PFSK-1 (cell line): ENCODE data around the gene KIF2C.

Experiments
- FOXP2 ChIP-seq: optimal IDR thresholded peaks from 2 replicates; pipeline ENCODE3; 2011; ENCODE audit warnings: borderline replicate concordance, control low read depth, inconsistent platforms; ENCODE audit not compliant: insufficient read depth; ENCODE audit errors: extremely low read length, extremely low read depth
- POLR2AphosphoS5 ChIP-seq: IDR thresholded peaks from 2 replicates; pipeline ENCODE4 v1.6.1; 2012; ENCODE audit warnings: low read depth, mild to moderate bottlenecking, control low read depth, low read length, moderate library complexity
- SIN3A ChIP-seq: IDR thresholded peaks from 2 replicates; pipeline ENCODE4 v1.6.1; 2012; ENCODE audit warnings: mild to moderate bottlenecking, low read length, moderate library complexity, borderline replicate concordance; ENCODE audit not compliant: insufficient read depth
- TAF1 ChIP-seq: IDR thresholded peaks from 2 replicates; pipeline ENCODE4 v1.6.1; 2012; ENCODE audit warnings: low read length, control low read depth, borderline replicate concordance; ENCODE audit not compliant: insufficient read depth
- TF ChIP-seq, protein P1 (sequence below), 2 experiments: IDR thresholded peaks; 2 replicates each; pipeline versions ENCODE4 v1.6.1 to v1.8.0; 2011 to 2012; ENCODE audit warnings: low read depth in 2 of 2, low read length in 2 of 2, control low read depth in 1 of 2, inconsistent platforms in 1 of 2, mild to moderate bottlenecking in 1 of 2, moderate library complexity in 1 of 2; ENCODE audit not compliant: insufficient read depth in 1 of 2

KIF2C gene

DNA sequence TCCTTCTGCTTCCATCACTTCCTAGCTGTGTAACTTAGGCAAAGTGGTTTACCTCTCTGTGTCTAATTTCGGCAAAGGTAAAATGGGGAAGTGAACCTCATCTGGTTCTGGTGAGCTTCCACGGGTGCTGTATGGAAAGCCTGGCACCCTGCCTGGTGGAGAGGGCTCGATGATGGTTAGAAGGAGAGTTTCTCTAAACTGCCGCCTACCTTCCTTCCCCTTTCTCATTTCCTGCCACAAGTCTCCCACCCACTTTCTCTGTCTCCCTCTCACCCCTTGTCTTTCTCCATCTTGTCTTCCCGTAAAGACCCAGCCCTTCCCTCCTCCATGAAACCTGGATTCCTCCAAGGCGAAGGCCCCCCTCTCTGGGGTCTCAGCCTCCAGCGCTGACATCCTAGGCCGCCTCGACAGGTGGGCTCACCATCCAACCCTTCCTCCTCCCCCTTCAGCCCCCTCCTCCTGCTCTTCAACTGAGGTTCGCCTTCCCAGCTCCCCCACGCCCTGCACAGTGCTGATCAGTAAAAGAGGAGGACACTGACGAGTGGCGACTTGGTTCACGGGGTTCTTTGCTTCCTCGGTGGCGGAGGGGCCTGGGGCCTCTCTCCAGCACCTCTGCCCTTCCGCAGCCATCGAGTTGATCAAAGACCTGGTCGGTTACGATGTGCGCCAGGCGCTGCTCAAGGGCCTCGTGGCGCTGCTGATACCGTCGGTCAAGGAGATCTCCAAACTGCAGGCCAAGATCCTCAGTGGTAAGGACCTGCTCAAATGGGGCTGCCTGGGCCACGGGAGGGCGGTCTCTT, 15.9 kb upstream of the KIF2C start:
- TF ChIP-seq SIN3A (no peak), FOXP2 (no peak), TAF1 (no peak)
- TF ChIP-seq, protein P1, sequence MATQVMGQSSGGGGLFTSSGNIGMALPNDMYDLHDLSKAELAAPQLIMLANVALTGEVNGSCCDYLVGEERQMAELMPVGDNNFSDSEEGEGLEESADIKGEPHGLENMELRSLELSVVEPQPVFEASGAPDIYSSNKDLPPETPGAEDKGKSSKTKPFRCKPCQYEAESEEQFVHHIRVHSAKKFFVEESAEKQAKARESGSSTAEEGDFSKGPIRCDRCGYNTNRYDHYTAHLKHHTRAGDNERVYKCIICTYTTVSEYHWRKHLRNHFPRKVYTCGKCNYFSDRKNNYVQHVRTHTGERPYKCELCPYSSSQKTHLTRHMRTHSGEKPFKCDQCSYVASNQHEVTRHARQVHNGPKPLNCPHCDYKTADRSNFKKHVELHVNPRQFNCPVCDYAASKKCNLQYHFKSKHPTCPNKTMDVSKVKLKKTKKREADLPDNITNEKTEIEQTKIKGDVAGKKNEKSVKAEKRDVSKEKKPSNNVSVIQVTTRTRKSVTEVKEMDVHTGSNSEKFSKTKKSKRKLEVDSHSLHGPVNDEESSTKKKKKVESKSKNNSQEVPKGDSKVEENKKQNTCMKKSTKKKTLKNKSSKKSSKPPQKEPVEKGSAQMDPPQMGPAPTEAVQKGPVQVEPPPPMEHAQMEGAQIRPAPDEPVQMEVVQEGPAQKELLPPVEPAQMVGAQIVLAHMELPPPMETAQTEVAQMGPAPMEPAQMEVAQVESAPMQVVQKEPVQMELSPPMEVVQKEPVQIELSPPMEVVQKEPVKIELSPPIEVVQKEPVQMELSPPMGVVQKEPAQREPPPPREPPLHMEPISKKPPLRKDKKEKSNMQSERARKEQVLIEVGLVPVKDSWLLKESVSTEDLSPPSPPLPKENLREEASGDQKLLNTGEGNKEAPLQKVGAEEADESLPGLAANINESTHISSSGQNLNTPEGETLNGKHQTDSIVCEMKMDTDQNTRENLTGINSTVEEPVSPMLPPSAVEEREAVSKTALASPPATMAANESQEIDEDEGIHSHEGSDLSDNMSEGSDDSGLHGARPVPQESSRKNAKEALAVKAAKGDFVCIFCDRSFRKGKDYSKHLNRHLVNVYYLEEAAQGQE (IDR thresholded peaks at IDR 0.05; ENCODE audit: insufficient read depth in 1 of 2, low read depth in 2 of 2, low read length in 2 of 2): no peak

DNA sequence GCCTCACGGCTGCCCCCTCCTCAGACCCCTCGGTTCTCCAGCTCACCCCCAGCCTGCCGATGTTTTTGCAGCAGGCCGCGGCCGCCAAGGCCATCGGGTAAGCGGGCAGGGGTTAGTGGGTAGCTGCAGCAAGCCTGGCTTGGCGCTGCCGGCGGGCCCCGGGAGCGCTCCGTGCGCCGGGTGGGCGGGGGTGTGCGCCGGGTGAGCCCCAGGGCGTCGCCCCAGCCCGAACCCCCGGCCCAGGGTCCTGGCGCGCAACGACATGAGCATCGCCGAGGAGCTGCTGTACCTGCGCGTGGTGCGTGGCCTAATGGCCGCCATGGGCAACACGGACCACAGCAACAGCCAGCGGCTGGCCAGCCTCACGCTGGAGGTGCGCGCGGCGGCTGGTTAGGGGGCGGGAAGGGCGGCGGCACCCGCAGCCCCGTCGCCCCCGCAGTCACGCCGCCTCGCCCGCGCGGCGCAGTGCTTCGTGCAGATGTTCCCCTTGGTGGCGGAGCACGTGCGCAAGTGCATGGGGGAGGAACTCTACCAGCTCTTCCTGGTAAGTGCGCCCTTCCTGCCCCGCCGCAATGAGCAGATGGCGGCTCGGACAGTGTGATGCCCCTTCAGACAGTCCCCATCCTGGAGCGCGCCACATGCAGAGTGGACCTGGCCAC, 15.2 kb upstream of the KIF2C start:
- TF ChIP-seq FOXP2 (no peak), POLR2AphosphoS5 (no peak), SIN3A (no peak), TAF1 (no peak)
- TF ChIP-seq, protein P1 (IDR thresholded peaks at IDR 0.05; ENCODE audit: insufficient read depth in 1 of 2, low read depth in 2 of 2, low read length in 2 of 2): no peak

DNA sequence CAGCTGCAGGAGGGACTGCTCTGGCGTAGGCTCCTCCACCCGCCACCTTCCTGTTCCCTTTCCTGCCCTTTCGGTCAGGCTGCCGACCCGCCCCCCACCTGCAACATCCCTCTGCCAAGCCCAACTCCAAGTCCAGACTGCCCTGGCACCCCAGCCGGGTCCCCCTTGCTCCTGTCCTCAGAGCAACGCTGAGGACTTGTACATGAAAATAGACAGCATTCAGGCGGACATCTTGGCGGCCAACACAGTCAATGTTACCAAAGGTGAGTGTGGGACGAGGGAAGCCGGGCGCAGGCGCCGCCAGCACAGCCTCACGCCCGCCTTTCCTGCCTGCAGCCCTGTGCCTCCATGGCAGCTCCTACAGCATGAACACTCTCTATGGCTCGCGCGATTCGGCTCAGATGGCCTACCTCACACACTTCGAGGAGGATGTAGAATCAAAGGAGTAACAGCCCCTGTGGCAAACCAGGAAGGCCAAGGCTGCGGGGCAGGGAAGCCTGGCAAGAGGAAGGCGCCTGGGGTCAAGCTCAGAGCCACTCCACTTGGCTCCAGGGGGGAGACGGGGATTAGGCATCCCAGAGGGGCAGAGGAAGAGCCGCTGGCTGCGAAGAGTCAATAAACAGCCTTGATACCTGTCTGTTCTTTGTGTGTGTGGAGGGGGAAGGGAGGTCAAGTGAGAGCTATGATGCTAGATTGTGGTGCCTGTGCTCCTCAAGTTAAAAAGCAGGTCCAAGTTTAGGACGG, 14.5 kb upstream of the KIF2C start:
- TF ChIP-seq SIN3A (no peak), TAF1 (no peak)
- TF ChIP-seq, protein P1 (IDR thresholded peaks at IDR 0.05; ENCODE audit: insufficient read depth in 1 of 2, low read depth in 2 of 2, low read length in 2 of 2): no peak

DNA sequence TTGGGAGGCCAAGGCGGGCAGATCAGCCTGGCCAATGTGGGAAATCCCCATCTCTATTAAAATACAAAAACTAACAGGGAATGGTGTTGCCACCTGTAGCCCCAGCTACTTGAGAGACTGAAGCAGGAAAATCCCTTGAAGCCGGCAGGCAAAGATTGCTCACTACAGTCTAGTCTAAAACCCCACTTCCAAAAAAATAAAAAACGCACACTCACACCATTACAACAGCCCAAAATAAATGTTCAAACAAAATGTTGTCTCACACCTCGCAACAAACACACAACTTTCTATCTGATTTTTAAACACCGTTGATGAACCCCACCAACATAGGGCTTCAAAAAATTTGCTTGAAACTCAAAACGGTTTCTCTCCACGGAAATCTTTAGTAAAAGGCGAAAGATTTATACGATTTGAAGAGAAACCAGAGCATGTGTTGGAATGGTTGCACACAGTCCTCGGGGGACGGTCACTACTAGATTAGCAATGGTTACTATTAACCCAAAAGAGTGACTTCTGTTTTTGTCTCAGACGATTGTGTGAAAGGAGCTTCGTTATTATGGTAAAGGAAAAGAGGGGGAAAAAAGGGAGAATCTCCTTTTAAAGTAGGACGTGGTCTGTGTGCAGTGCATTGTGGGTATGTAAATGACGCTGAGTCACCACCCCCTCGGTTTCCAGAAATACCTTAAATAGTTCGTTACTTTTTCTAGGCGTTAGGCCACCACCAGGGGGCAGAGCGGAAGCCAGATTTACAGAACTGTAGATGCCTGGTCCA, 8.7 kb upstream of the KIF2C start, which contains the start of gene RNU5D-1:
RNU5D-1 (minus strand) TSS at position 430 of the 772 bp plus-strand sequence.
- TF ChIP-seq, protein P1 (IDR thresholded peaks at IDR 0.05; ENCODE audit: insufficient read depth in 1 of 2, low read depth in 2 of 2, low read length in 2 of 2): no peak
- TF ChIP-seq FOXP2: no peak
- 0 out of 2 replicates have a peak, but pooled peaks have one; percentile 13 for TF ChIP-seq SIN3A
- peak; percentile 10; the same call in 1 of the 2 replicates for TF ChIP-seq TAF1
- TF ChIP-seq POLR2AphosphoS5: peak; percentile 100
